GM18951 (cell line): Measurements from ENCODE around the gene ZNF808.
"Not testable (repeated sequence)": the region's sequence is repeated elsewhere in the genome, so short reads cannot be mapped to it uniquely, and the experiment has no call there.

Experiments
- POLR2A ChIP-seq: IDR thresholded peaks from 4 replicates; pipeline ENCODE4 v1.6.1; 2011; ENCODE audit warnings: mild to moderate bottlenecking; ENCODE audit not compliant: insufficient read length, insufficient read depth; ENCODE audit errors: extremely low read depth
- in situ Hi-C: fragments of 300-500 bp; cut with MboI; formaldehyde crosslinking; loops from one replicate; pipeline ENCODE4 v1.12.0; 2022; ENCODE audit warnings: low sequenced_read_pairs, mixed read lengths, inconsistent platforms; ENCODE audit not compliant: unreplicated experiment

The ZNF808 gene

GRCh38 chr19:52527134-52527955, at the start of gene ZNF808:
Gene ZNF808 (plus strand): TSS chr19:52527668. CDS start chr19:52543285, 15,617 bp downstream.
- peak; percentile 77 for TF ChIP-seq POLR2A
- in situ Hi-C loops = no loop called here

GRCh38 chr19:52484111-52484743, 43.2 kb upstream of the ZNF808 start:
- in situ Hi-C loops = not testable (repeated sequence)

- in situ Hi-C loops = not testable (repeated sequence)
Observed at GRCh38 chr19:52485064-52485463, 42.4 kb upstream of the ZNF808 start.

GRCh38 chr19:52485561-52486240, 41.8 kb upstream of the ZNF808 start:
- in situ Hi-C loops = not testable (repeated sequence)

- no peak for TF ChIP-seq POLR2A
- in situ Hi-C loops = no loop called here
Observed at GRCh38 chr19:52492201-52492993, 35.1 kb upstream of the ZNF808 start.

GRCh38 chr19:52492994-52493470, 34.4 kb upstream of the ZNF808 start:
- in situ Hi-C loops = no loop called here
- TF ChIP-seq POLR2A = no peak

GRCh38 chr19:52494518-52494917, 33.0 kb upstream of the ZNF808 start:
- in situ Hi-C loops = no loop called here

GRCh38 chr19:52498571-52498970, 28.9 kb upstream of the ZNF808 start:
- in situ Hi-C loops = no loop called here
- TF ChIP-seq POLR2A = no peak

More at GRCh38 chr19:52494518-52494917, 33.0 kb upstream of the ZNF808 start:
- TF ChIP-seq POLR2A = no peak

- in situ Hi-C loops = not testable (repeated sequence)
Observed at GRCh38 chr19:52500474-52500873, 27.0 kb upstream of the ZNF808 start.

GRCh38 chr19:52500991-52501390, 26.5 kb upstream of the ZNF808 start:
- in situ Hi-C loops = not testable (repeated sequence)

GRCh38 chr19:52507266-52507665, 20.2 kb upstream of the ZNF808 start:
- in situ Hi-C loops = no loop called here
- no peak for TF ChIP-seq POLR2A

GRCh38 chr19:52516191-52516590, 11.3 kb upstream of the ZNF808 start:
- in situ Hi-C loops = no loop called here
- TF ChIP-seq POLR2A = no peak

GRCh38 chr19:52518646-52519045, 8.8 kb upstream of the ZNF808 start:
- in situ Hi-C loops = no loop called here
- no peak for TF ChIP-seq POLR2A

GRCh38 chr19:52519175-52519574, 8.3 kb upstream of the ZNF808 start:
- in situ Hi-C loops = not testable (repeated sequence)
